Measurements from ENCODE around the gene HMX1. TPM values are rescaled to one million over a fixed set of nuclear protein-coding genes. Genes with fewer than 3 reads are reported as not detected.
A peak's percentile ranks its signal among the peaks of the same experiment; 100 is the strongest.

HMX1 gene
- total and polyA plus RNA-seq, 2 experiments from 2014 or later = not detected

- Histone ChIP-seq H3K36me3 (replicated peaks; ENCODE audit: insufficient read depth, low read depth) (no peaks in the 10 kb centered on the region), H3K4me3 (no peak overlapping the region), H3K9me2 (replicated peaks; ENCODE audit: insufficient read depth) (no peaks in the 10 kb centered on the region), H4K20me1 (ENCODE audit: insufficient read depth, poor library complexity, severe bottlenecking) (no peaks in the 10 kb centered on the region), H3K9me3 (ENCODE audit: low read depth) (no peaks in the 10 kb centered on the region), H3K27ac (no peak overlapping the region), H3K4me1 (ENCODE audit: insufficient read depth) (no peaks in the 10 kb centered on the region), H3K27me3 (peaks cover 10% of the 10 kb centered on the region), H3K4me2 (no peak overlapping the region), H2AFZ (no peak overlapping the region), H3K79me2 (no peaks in the 10 kb centered on the region)
- TF ChIP-seq EZH2 (IDR thresholded peaks at IDR 0.05; ENCODE audit: borderline replicate concordance) = no peak
- no peak for TF ChIP-seq EZH2phosphoT487 (IDR thresholded peaks at IDR 0.05; ENCODE audit: low read depth, severe bottlenecking, unreplicated experiment)
- TF ChIP-seq CTCF (IDR thresholded peaks at IDR 0.05; ENCODE audit: poor library complexity) = no peak
- peak; percentile 2 for DNase-seq (ENCODE audit: low spot score)
- 83% methylated on average over 2 of the region's 2 CpGs for WGBS (ENCODE audit: low lambda C conversion rate, missing lambda C conversion rate)
Observed at GRCh38 chr4:8916906-8917305, 45.3 kb upstream of the HMX1 start.

- Histone ChIP-seq H3K9me3 (ENCODE audit: low read depth) (no peaks in the 10 kb centered on the region), H3K4me3 (no peak overlapping the region), H3K27me3 (peaks cover 10% of the 10 kb centered on the region), H3K79me2 (no peaks in the 10 kb centered on the region), H3K9me2 (replicated peaks; ENCODE audit: insufficient read depth) (no peaks in the 10 kb centered on the region), H3K4me2 (no peak overlapping the region), H2AFZ (no peak overlapping the region), H3K36me3 (replicated peaks; ENCODE audit: insufficient read depth, low read depth) (no peaks in the 10 kb centered on the region), H3K4me1 (ENCODE audit: insufficient read depth) (no peaks in the 10 kb centered on the region), H4K20me1 (ENCODE audit: insufficient read depth, poor library complexity, severe bottlenecking) (no peaks in the 10 kb centered on the region), H3K27ac (no peak overlapping the region)
- peak; percentile 3 for DNase-seq (ENCODE audit: low spot score)
- TF ChIP-seq EZH2phosphoT487 (IDR thresholded peaks at IDR 0.05; ENCODE audit: low read depth, severe bottlenecking, unreplicated experiment) = no peak
- no peak for TF ChIP-seq CTCF (IDR thresholded peaks at IDR 0.05; ENCODE audit: poor library complexity)
- TF ChIP-seq EZH2 (IDR thresholded peaks at IDR 0.05; ENCODE audit: borderline replicate concordance) = no peak
- WGBS (ENCODE audit: low lambda C conversion rate, missing lambda C conversion rate) = 66% methylated on average over 11 of the region's 11 CpGs
Observed at GRCh38 chr4:8916351-8916885, 44.8 kb upstream of the HMX1 start.

GRCh38 chr4:8915201-8916200, 43.9 kb upstream of the HMX1 start:
- DNase-seq (ENCODE audit: low spot score) = peak; percentile 3
- no peaks in the 10 kb centered on the region for H3K36me3 ChIP-seq (replicated peaks; ENCODE audit: insufficient read depth, low read depth)
- H3K27me3 ChIP-seq = peaks cover 10% of the 10 kb centered on the region
- no peak overlapping the region for H2AFZ ChIP-seq
- no peak for TF ChIP-seq EZH2phosphoT487 (IDR thresholded peaks at IDR 0.05; ENCODE audit: low read depth, severe bottlenecking, unreplicated experiment)
- no peak for TF ChIP-seq EZH2 (IDR thresholded peaks at IDR 0.05; ENCODE audit: borderline replicate concordance)
- TF ChIP-seq CTCF (IDR thresholded peaks at IDR 0.05; ENCODE audit: poor library complexity) = no peak
- WGBS (ENCODE audit: low lambda C conversion rate, missing lambda C conversion rate) = 87% methylated on average over 27 of the region's 27 CpGs
- H3K4me1 ChIP-seq (ENCODE audit: insufficient read depth) = no peaks in the 10 kb centered on the region
- no peak overlapping the region for H3K4me3 ChIP-seq
- H3K27ac ChIP-seq = no peak overlapping the region
- no peak overlapping the region for H3K4me2 ChIP-seq
- no peaks in the 10 kb centered on the region for H4K20me1 ChIP-seq (ENCODE audit: insufficient read depth, poor library complexity, severe bottlenecking)
- H3K9me3 ChIP-seq (ENCODE audit: low read depth) = no peaks in the 10 kb centered on the region
- no peaks in the 10 kb centered on the region for H3K9me2 ChIP-seq (replicated peaks; ENCODE audit: insufficient read depth)
- H3K79me2 ChIP-seq = no peaks in the 10 kb centered on the region

Data from hepatocyte (in vitro differentiated cells).